GM12878 (cell line): ENCODE data around the gene ST8SIA3. TPM values are rescaled to one million over a fixed set of nuclear protein-coding genes. Genes with fewer than 3 reads are reported as not detected.
"Not testable (repeated sequence)": the region's sequence is repeated elsewhere in the genome, so short reads cannot be mapped to it uniquely, and the experiment has no call there.

ENCODE experiments used
- ATAC-seq: fragments of 200-7000 bp; cut with Tn5 transposase; 3 replicates; pipeline ENCODE4 v1.9.1; 2020; ENCODE audit warnings: mild to moderate bottlenecking, moderate library complexity
- BruUV-seq: library from RNA; stranded (reverse); fragments of 400-500 nt; replicated peaks from 2 replicates; lab custom pipeline; 2021; lab: Mats Ljungman, UMichigan
- CTCF ChIA-PET: fragments of 300-600 bp; sonication (Branson Sonifier 250); formaldehyde crosslinking; extraction: SDS; loops from one replicate; lab custom pipeline; 2021; ENCODE audit warnings: inconsistent platforms; lab: Yijun Ruan, JAX
- POLR2A ChIA-PET: fragments of 350-600 bp; formaldehyde crosslinking; extraction: SDS; loops from one replicate; lab custom pipeline; 2021; ENCODE audit warnings: inconsistent platforms; lab: Charles Lee
- RAD21 ChIA-PET: fragments of 300-600 bp; sonication (Branson Sonifier 250); formaldehyde crosslinking; loops from one replicate; lab custom pipeline; 2023; ENCODE audit warnings: antibody characterized with exemption; ENCODE audit not compliant: unreplicated experiment; lab: Charles Lee
- SMC1A ChIA-PET: fragments of 300-600 bp; sonication (Branson Sonifier 250); formaldehyde crosslinking; loops from one replicate; lab custom pipeline; 2023; ENCODE audit not compliant: unreplicated experiment, uncharacterized antibody; lab: Charles Lee
- DNase-seq: peaks from one replicate; pipeline ENCODE4 v3.0.0-alpha.2; 2011; ENCODE audit warnings: low read depth, low spot score
- FAIRE-seq: peaks from 3 replicates; lab custom pipeline; 2011; peaks lifted over from hg19 to GRCh38; lab: Jason Lieb, UNC
- H2AFZ ChIP-seq: 2 replicates; pipeline ENCODE4 v1.6.0; 2011; ENCODE audit warnings: low read depth, low read length, control low read depth; ENCODE audit not compliant: control insufficient read depth
- H3K27ac ChIP-seq: 2 replicates; pipeline ENCODE4 v1.5.1; 2011; ENCODE audit warnings: control low read depth; ENCODE audit not compliant: control insufficient read depth, insufficient read depth
- H3K27me3 ChIP-seq, 2 experiments: replicated peaks in 1 of 2; 2 replicates each; pipeline versions ENCODE4 v1.6.0 to v1.6.1; 2011; ENCODE audit warnings: low read length in 1 of 2; ENCODE audit not compliant: control insufficient read depth in 2 of 2, insufficient read depth in 2 of 2
- H3K36me3 ChIP-seq, 2 experiments: 2 replicates each; pipeline ENCODE4 v1.5.1; 2011; ENCODE audit warnings: low read length in 1 of 2; ENCODE audit not compliant: control insufficient read depth in 2 of 2, insufficient read depth in 2 of 2
- H3K4me1 ChIP-seq: 2 replicates; pipeline ENCODE4 v1.6.1; 2011; ENCODE audit warnings: mild to moderate bottlenecking, low read length, moderate library complexity, mixed read lengths; ENCODE audit not compliant: control insufficient read depth, insufficient read depth
- H3K4me2 ChIP-seq: 2 replicates; pipeline ENCODE4 v1.6.0; 2011; ENCODE audit warnings: control low read depth; ENCODE audit not compliant: control insufficient read depth, insufficient read depth
- H3K4me3 ChIP-seq: fragments of 200-600 bp; sonication (generic); 2 replicates; pipeline ENCODE4 v1.5.1; 2016
- H3K79me2 ChIP-seq: 2 replicates; pipeline ENCODE4 v1.6.0; 2011; ENCODE audit warnings: low read length; ENCODE audit not compliant: control insufficient read depth, insufficient read depth
- H3K9ac ChIP-seq: 2 replicates; pipeline ENCODE4 v1.8.0; 2011; ENCODE audit warnings: low read length, control low read depth, mixed read lengths; ENCODE audit not compliant: control insufficient read depth, insufficient read depth
- H3K9me3 ChIP-seq: replicated peaks from 3 replicates; pipeline ENCODE4 v1.5.1; 2011; ENCODE audit warnings: mild to moderate bottlenecking, low read length; ENCODE audit not compliant: control insufficient read depth, insufficient read depth
- H4K20me1 ChIP-seq: 2 replicates; pipeline ENCODE4 v1.6.0; 2011; ENCODE audit not compliant: control insufficient read depth, insufficient read depth
- CEBPZ ChIP-seq: fragments of 150-350 bp; IDR thresholded peaks from 2 replicates; pipeline ENCODE4 v1.6.1; 2016; ENCODE audit warnings: low read depth, low read length
- PML ChIP-seq: IDR thresholded peaks from 2 replicates; pipeline ENCODE4 v1.6.1; 2012; ENCODE audit warnings: low read length, inconsistent platforms
- SP1 ChIP-seq: IDR thresholded peaks from one replicate; pipeline ENCODE4 v1.6.1; 2011; ENCODE audit warnings: low read depth, low read length
- SRF ChIP-seq, 2 experiments: IDR thresholded peaks; 2 replicates each; pipeline ENCODE4 v1.6.1; 2011; ENCODE audit warnings: low read depth in 2 of 2, low read length in 2 of 2, mild to moderate bottlenecking in 1 of 2, moderate library complexity in 1 of 2
- ZNF274 ChIP-seq: IDR thresholded peaks from one replicate; pipeline ENCODE4 v1.8.0; 2011; ENCODE audit not compliant: insufficient read length, insufficient read depth
- WGBS: methylation state at CpG from one replicate; pipeline ENCODE4 v1.1.6; 2016; ENCODE audit warnings: low lambda C conversion rate; ENCODE audit not compliant: insufficient replicate concordance, insufficient coverage; ENCODE audit errors: missing lambda C conversion rate; 5-methylcytosine and 5-hydroxymethylcytosine counted together
- in situ Hi-C: fragments of 300-500 bp; cut with MboI; formaldehyde crosslinking; loops from 9 replicates; pipeline ENCODE4 v1.14.3; 2018; ENCODE audit warnings: mixed read lengths
- intact Hi-C: fragments of 100-400 bp; cut with micrococcal nuclease; formaldehyde crosslinking; loops from one replicate; pipeline ENCODE4 v1.14.2; 2022; ENCODE audit not compliant: unreplicated experiment
- polyA plus RNA-seq, 11 experiments: library from polyadenylated mRNA; depleted of rRNA in 4 of 11; unstranded in 6 of 11; stranded (reverse) in 5 of 11; fragments of >200 nt; fragmentation: Nextera tagmentation in 4 of 11; fragmentation: Illumina TruSeq in 1 of 11; extraction: Ambion mirVana in 4 of 11; extraction: Trizol in 1 of 11; gene quantifications; 1 replicate in 1 of 11; 2 replicates in 10 of 11; pipeline versions ENCODE4 v1.2.1 to v1.2.3, GENCODE V29; 2011 to 2016; ENCODE audit warnings: inconsistent platforms in 2 of 11, missing spikeins in 2 of 11, low read depth in 1 of 11
- total RNA-seq, 4 experiments: library from RNA; depleted of rRNA in 3 of 4; stranded (reverse); fragments of >200 nt in 3 of 4; fragmentation: Illumina TruSeq in 1 of 4; extraction: Trizol in 1 of 4; gene quantifications; 2 replicates each; pipeline versions ENCODE4 v1.2.1 to v1.2.3, GENCODE V29; 2013 to 2021
- TF ChIP-seq, protein P1 (sequence below): fragments of 450-650 bp; IDR thresholded peaks from 2 replicates; pipeline ENCODE4 v1.6.1; 2017; ENCODE audit warnings: low read depth, mild to moderate bottlenecking, moderate library complexity

The ST8SIA3 gene
- total and polyA plus RNA-seq, 10 of the 15 experiments (the other 5 are each of a cell fraction or from before 2014, with no cell fraction given): under 0.01 TPM; not detected in 9

DNA sequence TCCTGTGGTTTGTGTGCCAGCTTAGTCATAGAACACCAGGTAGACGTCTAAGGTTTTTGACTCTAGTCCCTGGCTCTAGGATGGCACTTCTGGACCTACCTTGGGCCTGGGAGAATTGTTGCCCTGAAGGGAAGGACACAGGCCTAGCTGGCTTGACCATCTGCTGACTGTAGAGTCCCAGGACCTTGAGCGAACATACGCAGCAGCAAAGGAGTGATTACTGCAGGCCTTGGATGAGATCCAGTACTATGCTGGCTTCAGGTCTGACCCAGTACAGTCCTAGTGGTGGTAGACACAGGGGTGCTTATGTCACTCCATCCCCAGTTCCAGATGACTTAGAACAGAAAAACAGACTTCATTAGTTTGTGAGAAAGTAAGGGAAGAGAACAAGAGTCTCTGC, 37.7 kb downstream of the ST8SIA3 start (continued):
- TF ChIP-seq SRF (IDR thresholded peaks at IDR 0.05; ENCODE audit: low read depth in 2 of 2, low read length in 2 of 2) (no peak), PML (no peak), CEBPZ (no peak), ZNF274 (no peak), SP1 (no peak)
- TF ChIP-seq, protein P1, sequence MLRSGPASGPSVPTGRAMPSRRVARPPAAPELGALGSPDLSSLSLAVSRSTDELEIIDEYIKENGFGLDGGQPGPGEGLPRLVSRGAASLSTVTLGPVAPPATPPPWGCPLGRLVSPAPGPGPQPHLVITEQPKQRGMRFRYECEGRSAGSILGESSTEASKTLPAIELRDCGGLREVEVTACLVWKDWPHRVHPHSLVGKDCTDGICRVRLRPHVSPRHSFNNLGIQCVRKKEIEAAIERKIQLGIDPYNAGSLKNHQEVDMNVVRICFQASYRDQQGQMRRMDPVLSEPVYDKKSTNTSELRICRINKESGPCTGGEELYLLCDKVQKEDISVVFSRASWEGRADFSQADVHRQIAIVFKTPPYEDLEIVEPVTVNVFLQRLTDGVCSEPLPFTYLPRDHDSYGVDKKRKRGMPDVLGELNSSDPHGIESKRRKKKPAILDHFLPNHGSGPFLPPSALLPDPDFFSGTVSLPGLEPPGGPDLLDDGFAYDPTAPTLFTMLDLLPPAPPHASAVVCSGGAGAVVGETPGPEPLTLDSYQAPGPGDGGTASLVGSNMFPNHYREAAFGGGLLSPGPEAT: no peak

DNA sequence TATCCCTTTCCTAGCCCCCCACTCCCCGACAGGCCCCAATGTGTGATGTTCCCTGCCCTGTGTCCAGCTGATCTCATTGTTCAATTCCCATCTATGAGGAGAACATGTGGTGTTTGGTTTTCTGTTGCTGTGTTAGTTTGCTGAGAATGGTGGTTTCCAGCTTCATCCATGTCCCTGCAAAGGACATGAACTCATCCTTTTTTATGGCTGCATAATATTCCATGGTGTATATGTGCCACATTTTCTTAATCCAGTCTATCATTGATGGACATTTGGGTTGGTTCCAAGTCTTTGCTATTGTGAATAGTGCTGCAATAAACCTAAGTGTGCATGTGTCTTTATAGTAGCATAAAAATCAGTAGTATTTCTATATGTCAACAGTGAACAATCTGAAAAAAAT, 42.4 kb downstream of the ST8SIA3 start:
- H3K4me3 ChIP-seq, intact Hi-C loops, SMC1A ChIA-PET, BruUV-seq, H3K27ac ChIP-seq, H3K79me2 ChIP-seq, H3K9me3 ChIP-seq, ATAC-seq, POLR2A ChIA-PET, H3K9ac ChIP-seq, H3K4me1 ChIP-seq, RAD21 ChIA-PET, H3K4me2 ChIP-seq, H2AFZ ChIP-seq, CTCF ChIA-PET, FAIRE-seq, DNase-seq, H4K20me1 ChIP-seq, in situ Hi-C loops, H3K27me3 ChIP-seq, H3K36me3 ChIP-seq: not testable (repeated sequence)
- 57% methylated on average over 1 of the region's 1 CpG for WGBS

DNA sequence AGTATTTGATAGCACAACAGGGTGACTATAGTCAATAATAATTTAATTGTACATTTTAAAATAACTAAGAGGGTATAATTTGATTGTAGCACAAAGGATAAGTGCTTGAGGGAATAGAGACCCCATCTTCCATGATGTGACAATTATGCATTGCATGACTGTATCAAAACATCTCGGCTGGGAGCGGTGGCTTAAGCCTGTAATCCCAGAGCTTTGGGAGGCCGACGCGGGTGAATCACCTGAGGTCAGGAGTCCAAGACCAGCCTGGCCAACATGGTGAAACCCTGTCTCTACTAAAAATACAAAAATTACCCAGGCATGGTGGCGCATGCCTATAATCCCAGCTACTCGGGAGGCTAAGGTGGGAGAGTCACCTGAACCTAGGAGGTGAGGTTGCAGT, 44.5 kb downstream of the ST8SIA3 start:
- SMC1A ChIA-PET, CTCF ChIA-PET, H3K27me3 ChIP-seq, BruUV-seq, H3K4me1 ChIP-seq, RAD21 ChIA-PET, H3K4me3 ChIP-seq, FAIRE-seq, ATAC-seq, H3K4me2 ChIP-seq, H3K79me2 ChIP-seq, DNase-seq, H3K9ac ChIP-seq, H3K9me3 ChIP-seq, in situ Hi-C loops, H4K20me1 ChIP-seq, H3K36me3 ChIP-seq, H2AFZ ChIP-seq, intact Hi-C loops, H3K27ac ChIP-seq: not testable (repeated sequence)
- 88% methylated on average over 7 of the region's 7 CpGs for whole genome bisulfite sequencing
- POLR2A ChIA-PET: interaction anchor here (0.6 kb wide), 1 partner anchor 759 kb away, joined by 8 read pairs; no protein-coding TSS in a partner anchor
